Superior temporal gyrus (tissue), 1 donor: ENCODE measurements around the gene AGT.
"Not testable (repeated sequence)": the region's sequence is repeated elsewhere in the genome, so short reads cannot be mapped to it uniquely, and the experiment has no call there.

Source experiments
- DNase-seq: peaks from one replicate; pipeline ENCODE4 v3.0.0-alpha.2; 2016; ENCODE audit errors: extremely low spot score

Gene AGT

DNA sequence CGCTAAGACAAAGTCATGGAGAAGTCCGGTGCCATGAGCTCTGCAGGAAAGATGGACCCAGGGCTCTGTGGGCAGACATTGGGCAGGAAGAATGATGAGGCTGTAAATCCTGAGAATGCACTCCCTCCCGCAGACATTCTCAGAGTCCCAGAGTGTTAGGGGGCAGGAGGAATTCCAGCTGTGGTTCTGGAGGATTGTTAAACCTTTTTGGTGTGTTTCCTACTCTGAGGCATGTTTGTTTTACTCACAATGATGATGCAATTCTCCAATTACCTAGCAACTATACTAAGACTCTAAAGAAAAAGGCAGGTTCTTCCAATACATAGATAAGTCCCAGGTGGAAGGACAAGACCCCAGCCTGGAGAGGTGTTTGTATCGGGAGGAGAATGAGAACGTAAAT is 30.5 kb upstream of the AGT start:
- no peak for DNase-seq

DNA sequence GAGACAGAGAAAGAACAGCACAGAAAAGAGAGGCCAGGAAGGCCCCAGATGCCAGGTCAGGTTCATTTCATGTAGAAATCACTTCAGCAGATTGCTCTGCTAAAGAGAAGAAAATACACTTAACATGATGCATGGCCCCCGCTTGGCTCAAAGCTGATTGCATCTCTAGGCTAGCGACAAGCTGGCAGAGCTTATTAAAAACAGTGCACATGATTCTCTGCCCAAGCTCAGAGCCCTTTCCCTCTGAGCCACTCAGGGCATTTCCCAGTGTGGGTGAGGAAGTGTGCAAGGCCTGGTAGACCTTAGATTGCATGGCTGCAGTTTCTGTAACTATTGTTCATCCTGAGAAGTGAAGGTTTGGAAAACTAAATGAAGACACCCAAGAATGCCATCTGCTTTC is 30.0 kb upstream of the AGT start:
- no peak for DNase-seq

DNA sequence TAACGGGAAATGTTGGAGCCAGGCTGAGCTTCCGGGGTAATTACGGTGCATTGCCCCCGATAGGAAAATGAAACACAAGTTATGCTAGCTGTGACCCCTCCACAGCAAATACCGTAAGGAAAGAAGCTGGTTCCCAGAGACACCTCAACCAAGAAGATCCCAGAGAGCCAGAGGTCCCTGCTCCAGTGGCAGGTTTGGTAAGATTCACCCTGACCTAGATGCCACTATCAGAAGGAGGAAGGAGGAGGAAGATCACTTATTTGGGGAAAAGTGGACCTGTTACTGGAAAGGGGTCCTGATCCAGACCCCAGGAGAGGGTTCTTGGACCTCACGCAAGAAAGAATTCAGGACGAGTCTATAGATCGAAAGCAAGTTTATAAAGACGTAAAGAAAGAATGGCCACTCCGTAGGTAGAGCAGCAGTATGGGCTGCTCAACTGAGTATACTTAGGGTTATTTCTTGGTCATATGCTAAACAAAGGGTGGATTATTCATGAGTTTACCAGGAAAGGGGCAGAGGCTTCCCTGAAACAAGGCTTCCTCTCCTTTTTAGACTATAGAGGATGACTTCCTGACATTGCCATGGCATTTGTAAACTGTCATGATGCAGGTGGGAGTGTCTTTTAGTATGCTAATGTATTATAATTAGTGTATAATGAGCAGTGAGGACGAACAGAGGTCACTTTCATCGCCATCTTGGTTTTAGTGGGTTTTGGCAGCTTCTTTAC is 25.8 kb upstream of the AGT start:
- DNase-seq = no peak

DNA sequence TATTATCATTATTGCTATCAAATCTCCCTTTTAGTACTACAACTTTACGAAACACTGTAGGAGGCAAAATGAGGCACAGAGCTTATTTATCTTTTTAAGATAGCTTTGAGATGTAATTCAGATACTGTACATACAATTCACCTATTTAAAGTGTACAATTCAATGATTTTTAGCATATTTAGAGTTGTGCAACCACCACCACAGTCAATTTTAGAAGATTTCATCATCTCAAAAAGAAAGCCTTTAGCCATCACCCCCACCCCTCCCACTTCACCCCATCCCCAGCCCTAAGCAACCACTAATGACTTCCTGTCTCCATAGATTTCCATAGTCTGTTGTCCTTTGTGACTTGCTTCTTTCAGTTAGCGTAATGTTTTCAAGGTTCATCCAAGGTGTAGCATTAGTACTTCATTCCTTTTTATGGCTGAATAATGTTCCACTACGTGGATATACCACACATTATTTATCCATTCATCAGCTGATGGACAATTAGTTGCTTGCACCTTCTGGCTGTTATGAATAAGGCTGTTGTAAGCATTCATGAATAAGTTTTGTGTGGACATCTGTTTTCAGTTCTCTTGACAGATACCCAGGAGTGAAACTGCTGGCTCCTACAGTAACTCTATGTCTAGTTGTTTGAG is 23.8 kb upstream of the AGT start:
- no peak for DNase-seq

DNA sequence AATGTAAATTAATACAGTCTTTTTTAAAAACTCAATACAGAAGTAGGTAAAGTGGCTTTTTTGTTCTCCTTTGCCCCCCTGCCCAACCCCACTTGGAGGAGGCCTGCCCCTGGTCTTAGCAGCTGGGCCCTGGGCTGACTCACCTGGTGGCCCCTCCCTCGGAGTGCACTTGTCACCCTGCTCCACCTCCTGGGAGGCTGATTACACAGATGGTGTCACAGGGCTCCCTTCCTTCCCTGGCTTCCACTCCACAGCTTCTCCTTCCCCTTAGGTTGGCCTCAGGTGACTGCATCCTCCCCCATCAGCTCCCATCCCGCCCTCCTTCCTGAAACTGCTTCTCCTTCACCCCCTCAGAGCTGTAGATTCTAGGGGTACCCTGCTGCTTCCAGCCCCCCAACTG is 21.5 kb upstream of the AGT start:
- DNase-seq = no peak

DNA sequence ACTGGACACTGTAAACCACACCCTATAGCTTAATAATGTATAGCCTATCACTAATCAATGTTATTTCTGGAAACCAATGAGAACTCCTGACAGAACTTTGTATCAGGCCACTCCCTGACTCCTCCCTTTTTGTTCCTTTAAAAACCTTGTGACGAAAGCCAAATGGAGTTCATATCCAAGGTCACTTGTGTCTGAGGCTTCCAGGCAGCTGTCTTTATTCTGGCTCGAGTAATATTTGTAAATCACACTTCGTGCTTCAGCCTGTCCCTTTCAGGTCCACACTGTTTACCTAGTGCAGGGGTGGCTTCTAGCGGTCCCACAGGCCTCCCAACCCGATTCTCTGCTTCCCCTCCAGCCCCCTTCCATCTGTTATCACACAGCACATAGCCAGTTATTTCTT is 17.1 kb upstream of the AGT start:
- DNase-seq = no peak

DNA sequence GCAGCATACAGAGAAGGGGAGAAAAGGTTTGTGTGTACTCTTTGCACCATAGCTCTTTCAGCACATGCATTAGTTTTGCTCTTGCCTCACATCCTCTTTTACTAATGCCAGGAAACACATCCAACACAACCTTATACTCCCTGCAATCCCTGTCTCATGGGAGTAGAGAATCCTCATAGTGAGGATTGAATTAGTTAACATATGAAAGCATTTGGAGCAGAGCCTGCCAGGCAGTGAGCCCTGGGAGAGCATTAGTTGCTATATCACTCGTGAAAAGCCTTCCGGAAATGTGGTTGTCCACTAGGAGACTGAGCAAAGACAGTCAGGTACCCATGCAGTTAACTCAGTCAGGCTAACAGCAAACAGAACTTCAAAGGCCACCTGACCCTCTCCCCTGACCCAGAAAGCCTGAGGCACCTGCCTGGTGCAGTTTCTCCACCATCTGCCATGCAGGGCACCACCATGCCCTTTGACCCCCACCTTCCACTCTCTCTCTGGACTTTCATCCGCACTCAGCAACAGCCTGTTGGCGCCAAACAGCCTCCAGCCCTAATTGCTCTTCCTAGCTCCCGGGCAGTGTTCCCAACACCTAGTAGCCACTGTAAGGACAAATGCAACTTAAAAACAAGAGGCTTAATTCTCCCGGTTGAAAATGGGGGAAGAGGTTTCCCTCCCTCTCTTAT is 14.9 kb upstream of the AGT start:
- no peak for DNase-seq

DNA sequence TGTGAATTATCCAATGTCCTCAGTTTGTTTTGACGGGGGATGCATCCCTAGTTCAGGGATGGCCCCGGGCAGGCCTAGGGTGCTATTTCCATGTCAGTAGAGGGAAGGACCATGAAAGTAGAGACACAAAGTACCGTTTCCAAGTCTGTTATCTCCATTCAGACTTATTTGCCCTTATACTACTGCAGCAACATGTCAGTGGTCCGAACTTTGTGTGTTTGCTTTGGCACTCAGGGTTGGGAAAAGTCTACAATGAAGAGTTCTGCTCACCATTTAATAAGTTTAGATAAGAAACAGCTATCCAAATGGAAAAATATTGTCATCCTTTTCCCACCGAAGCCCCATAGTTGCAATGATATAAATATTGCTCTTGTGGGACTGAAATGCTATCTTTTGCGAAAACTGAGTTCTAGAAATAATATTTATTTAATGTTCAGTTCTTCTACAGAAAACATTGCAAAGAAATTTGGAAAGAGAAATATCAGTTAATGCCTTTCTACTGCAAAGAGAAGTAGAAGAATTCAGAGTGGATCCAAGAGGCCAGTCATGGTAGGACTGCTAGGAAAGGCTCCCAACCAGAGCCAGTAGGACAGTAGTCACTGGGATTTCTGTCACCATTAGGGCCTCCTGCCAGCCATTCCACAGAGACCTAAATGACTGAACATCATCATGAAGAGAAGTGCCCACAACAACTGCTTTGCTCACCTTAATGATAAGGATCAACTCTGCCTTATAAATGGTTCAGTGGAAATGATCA is 11.5 kb upstream of the AGT start:
- no peak for DNase-seq

DNA sequence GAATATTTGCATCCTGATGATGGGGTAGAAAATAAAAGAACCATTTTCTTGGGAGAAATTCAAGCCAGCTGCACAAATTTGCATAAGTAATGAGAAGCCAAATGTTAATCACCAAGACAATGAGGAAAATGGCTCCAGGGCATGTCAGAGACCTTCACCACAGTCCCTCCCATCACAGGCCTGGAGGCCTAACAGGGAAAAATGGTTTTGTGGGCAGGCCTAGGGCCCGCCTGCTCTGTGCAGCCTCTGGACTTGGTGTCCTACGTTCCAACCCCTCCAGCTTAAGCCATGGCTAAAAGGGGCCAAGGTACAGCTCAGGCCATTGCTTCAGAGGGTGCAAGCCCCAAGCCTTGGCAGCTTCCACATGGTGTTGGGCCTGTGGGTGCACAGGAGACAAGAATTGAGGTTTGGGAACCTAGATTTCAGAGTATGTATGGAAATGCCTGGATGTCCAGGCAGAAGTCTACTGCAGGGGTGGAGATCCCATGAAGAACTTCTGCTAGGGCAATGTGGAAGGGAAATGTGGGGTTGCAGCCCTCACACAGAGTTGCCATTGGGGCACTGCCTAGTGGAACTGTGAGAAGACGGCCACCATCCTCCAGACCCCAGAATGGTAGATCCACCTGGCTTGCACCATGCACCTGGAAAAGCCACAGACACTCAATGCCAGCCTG is 8.1 kb upstream of the AGT start:
- DNase-seq = not testable (repeated sequence)

DNA sequence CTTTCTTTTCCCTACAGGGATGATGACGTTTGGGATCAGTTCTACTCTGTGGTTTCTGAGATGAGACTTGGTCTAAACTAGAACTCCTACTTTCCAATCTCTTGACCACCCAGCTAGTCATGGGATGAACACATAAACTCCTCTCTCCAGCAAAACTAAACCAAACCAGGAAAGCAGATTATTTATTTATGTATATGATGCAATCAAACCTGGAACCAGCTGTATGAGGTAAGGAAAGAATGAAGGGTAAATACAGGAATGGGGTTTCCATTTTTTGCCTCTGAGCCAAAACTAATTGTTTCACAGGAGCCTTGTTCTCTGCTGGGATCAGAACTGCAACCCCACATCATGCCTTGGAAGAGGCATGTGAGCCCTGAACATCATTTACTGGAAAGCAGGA is 3.3 kb upstream of the AGT start:
- no peak for DNase-seq

DNA sequence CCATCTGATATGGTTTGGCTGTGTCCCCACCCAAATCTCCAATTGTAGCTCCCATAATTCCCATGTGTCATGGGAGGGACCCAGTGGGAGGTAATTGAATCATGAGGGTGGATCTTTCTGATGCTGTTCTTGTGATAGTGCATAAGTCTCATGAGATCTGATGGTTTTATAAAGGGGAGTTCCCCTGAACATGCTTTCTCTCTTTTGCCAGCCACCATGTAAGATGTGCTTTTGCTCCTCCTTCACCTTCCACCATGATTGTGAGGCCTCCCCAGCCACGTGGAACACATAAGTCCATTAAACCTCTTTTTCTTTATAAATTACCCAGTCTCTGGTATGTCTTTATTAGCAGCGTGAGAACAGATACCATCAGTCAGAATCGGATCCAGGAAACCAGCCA is 2.5 kb upstream of the AGT start:
- DNase-seq = not testable (repeated sequence)

DNA sequence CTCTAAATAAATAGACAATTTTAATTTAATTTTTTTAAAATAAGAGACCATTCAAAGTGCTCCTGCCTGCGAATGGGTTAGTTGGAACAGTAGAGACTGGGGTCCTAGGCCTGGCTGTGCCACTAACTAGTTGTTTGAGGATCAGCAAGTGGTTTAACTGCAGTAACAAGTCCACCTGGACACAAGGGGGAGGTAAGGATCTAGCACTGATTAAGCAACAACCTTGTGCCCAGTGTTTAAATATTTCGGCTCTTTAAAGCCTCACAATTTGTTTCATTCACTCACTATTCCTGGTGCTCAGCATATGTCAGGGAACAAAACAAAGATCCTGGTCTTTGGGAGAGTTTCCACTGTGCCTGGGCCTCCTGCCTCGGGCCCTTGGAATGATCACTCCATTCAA is 1.6 kb upstream of the AGT start:
- no peak for DNase-seq

DNA sequence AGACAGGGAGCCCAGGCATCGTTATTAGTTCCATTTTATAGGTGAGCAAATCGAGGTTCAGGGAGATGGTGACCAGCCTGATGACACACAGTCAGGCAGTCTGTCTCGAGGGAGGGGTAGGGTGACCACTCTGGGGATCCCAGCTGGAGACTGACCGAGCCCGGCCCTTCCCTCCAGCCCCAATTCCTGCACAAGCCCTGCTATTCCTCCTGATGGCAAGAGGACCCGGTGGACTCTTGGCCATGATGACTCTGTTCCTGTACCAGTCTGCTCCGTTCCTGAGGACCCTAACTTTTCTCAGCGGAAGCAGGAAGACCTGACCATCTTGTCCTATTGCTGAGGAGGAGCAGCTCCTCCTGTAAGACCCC is 391 bp downstream of the AGT start:
- no peak for DNase-seq

DNA sequence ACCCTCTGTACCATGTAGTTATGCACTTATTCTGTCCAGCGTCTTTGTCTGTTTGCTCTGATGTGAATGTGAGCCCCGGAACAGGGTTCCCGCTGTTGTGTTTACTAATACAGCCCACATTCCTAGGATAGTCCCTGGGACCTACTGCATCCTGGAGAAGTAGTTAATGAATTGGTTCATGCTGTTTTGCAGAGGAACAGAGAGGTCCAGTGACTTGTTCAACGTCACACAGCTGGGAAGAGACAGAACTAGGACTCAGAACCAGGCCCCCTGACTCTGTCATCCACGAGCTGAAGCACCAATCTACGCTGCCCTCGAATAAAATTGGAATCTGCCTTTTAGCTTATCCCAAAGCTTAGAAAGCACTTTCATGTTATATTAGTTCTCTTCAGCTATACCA is 784 bp downstream of the AGT start:
- DNase-seq = no peak

DNA sequence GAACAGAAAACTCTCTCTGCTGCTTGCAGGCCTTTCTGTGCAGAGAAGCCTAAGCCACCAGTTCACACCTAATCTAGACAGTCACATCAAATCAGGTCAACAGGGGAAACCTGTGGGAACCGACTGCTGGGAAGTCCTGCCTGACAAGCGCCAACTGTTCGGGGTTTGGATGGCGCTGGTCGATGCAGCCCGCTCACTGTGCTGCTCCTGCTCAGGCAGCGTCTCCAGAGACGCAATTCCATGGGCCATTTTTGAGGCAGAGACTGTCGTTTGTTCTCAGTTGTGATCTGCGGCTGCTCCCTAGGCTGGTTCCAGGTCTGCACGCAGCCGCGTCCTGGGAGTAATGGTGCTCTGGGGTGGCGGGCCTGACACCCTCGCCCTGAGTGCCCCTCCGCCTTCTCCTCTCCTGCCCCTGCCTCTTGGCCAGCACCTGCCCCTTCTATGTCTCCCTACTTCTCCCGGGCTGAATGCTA is 1.4 kb downstream of the AGT start:
- no peak for DNase-seq

DNA sequence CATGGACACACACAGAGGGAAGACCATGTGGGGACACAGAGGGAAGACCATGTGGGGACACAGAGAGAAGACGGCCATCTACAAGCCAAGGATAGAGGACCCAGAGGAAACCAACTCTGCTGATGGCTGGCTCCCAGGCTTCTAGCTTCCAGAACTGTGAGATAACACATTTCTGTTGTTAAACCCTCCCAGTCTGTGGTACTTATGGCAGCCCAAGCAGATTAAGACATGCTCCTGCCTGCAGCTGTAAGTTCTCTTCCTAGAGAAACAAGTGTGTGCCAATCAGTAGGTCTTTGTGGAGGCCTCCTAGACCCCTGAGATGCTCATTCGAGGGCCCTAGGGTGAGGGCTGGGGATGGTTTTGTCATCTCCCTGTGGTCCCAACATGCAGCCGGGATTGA is 2.7 kb downstream of the AGT start:
- no peak for DNase-seq

DNA sequence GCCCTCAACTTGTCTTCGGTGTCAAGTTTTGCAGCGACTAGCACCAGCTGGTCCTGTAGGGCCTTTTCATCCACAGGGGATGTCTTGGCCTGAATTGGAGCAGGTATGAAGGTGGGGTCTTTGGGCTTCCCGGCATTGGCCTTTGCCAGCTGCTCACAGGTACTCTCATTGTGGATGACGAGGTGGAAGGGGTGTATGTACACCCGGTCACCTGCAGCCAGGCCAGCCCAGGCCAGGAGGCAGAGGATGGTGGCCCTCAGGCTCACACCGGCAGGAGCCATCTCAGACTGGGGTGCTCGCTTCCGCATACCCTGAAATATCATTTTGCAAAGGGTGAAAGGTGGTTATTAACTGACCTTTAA is 3.4 kb downstream of the AGT start:
- no peak for DNase-seq

DNA sequence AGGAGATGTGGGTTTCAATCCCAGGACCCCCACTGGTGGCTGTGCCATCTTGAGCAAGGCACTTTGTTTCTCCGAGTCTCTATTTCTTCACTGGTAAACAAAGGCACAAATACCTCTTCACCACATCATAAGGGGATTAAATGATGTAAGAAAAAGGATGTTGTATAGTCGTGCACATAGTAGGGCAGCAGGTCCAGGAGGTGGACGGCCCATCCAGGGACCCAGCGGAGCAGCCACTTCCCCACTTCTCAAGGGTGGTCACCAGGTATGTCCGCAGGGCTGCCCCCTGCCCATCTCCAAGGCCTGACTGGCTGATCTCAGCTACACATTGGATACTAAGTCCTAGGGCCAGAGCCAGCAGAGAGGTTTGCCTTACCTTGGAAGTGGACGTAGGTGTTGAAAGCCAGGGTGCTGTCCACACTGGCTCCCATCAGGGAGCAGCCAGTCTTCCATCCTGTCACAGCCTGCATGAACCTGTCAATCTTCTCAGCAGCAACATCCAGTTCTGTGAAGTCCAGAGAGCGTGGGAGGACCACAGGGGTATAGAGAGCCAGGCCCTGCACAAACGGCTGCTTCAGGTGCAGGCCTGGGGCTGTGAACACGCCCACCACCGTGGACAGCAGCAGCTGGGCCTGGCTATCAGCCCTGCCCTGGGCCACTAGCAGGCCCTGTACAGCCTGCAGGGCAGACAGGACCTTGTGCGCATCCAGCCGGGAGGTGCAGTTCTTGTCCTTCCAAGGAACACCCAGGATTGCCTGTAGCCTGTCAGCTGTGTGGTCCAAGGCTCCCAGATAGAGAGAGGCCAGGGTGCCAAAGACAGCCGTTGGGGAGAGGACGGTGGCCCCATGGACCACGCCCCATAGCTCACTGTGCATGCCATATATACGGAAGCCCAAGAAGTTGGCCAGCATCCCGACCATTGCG is 4.0 kb downstream of the AGT start:
- no peak for DNase-seq

DNA sequence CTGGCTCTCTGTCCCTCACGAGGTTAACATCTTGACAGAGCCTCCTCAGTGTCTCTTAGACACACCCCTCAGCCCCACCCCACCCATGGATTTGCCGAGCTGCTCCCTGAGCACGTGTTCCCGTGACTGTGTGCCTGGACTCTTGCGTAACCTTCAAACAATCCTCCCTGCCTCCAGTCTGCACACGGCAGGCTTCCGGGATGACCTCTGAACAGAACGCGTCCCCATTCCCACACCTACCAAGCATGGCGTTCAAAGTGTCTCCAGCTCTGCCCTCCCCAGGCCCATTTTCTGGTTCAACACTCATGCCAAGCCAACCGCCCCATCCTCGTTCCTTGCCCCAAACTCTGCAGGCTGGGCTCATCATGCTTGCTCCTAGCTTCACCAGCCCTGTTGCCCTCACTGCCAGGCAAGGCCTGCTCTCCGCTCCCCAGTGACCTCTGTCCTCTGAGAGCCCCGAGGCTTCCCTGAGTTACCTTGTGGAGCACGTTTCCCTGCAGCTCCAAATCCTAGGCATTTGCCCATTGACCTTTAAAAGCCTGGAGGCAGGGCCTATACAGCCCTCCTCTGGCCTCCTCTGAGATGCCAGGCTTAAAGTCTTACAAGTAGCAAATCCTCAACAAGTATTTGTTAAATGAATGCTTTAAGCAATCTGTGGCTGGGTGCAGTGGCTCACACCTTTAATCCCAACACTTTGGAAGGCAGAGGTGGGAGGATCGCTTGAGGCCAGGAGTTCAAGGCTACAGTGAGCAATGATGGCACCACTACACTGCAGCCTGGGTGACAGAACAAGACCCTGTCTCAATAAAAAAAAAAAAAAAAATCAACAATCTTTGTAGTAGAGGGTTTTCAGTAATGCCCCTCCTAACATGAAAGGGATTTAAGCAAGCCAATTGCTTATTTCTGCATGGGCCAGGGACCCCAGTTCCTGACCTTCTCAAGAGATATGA is 5.0 kb downstream of the AGT start:
- DNase-seq = no peak
